HEK293T (cell line): ENCODE measurements around the gene STXBP3.

Experiments
- CTCF ChIA-PET: fragments of 350-600 bp; formaldehyde crosslinking; extraction: SDS; loops from one replicate; lab custom pipeline; 2021; ENCODE audit warnings: antibody characterized with exemption, inconsistent platforms; lab: Yijun Ruan, JAX
- POLR2A ChIA-PET: fragments of 350-600 bp; formaldehyde crosslinking; extraction: SDS; loops from one replicate; lab custom pipeline; 2020; ENCODE audit warnings: antibody characterized with exemption, inconsistent platforms; lab: Yijun Ruan, JAX
- DNase-seq: peaks from one replicate; pipeline ENCODE4 v3.0.0; 2012; ENCODE audit warnings: mixed read lengths; ENCODE audit errors: extremely low spot score
- ARNT ChIP-seq: fragments of 450-650 bp; IDR thresholded peaks from 2 replicates; pipeline ENCODE4 v1.6.1; 2017; ENCODE audit warnings: mild to moderate bottlenecking
- BHLHE40 ChIP-seq: fragments of 450-650 bp; IDR thresholded peaks from 2 replicates; pipeline ENCODE4 v1.6.1; 2016; ENCODE audit warnings: mild to moderate bottlenecking, moderate library complexity, borderline replicate concordance
- CTBP1 ChIP-seq: fragments of 450-650 bp; IDR thresholded peaks from 2 replicates; pipeline ENCODE4 v1.6.1; 2016; ENCODE audit warnings: borderline replicate concordance
- ELF4 ChIP-seq: fragments of 450-650 bp; IDR thresholded peaks from 2 replicates; pipeline ENCODE4 v1.6.1; 2017; ENCODE audit warnings: antibody characterized with exemption
- FOXA1 ChIP-seq: fragments of 450-650 bp; IDR thresholded peaks from 2 replicates; pipeline ENCODE4 v1.6.1; 2016; ENCODE audit warnings: mild to moderate bottlenecking
- FOXK2 ChIP-seq: fragments of 450-650 bp; IDR thresholded peaks from 2 replicates; pipeline ENCODE4 v1.6.1; 2016; ENCODE audit warnings: mild to moderate bottlenecking
- FOXM1 ChIP-seq: fragments of 450-650 bp; IDR thresholded peaks from 2 replicates; pipeline ENCODE4 v1.6.1; 2017; ENCODE audit warnings: mild to moderate bottlenecking, borderline replicate concordance
- HDGF ChIP-seq: fragments of 450-650 bp; IDR thresholded peaks from 2 replicates; pipeline ENCODE4 v1.6.1; 2017; ENCODE audit warnings: antibody characterized with exemption, borderline replicate concordance
- L3MBTL2 ChIP-seq: fragments of 450-650 bp; conservative IDR thresholded peaks from 2 replicates; pipeline ENCODE4 v1.6.1; 2016; ENCODE audit warnings: mild to moderate bottlenecking
- LEF1 ChIP-seq: fragments of 450-650 bp; IDR thresholded peaks from 2 replicates; pipeline ENCODE4 v1.6.1; 2017; ENCODE audit warnings: mild to moderate bottlenecking, borderline replicate concordance
- NFRKB ChIP-seq: fragments of 450-650 bp; IDR thresholded peaks from 2 replicates; pipeline ENCODE4 v1.6.1; 2016; ENCODE audit warnings: mild to moderate bottlenecking, moderate library complexity
- PKNOX1 ChIP-seq: fragments of 450-650 bp; IDR thresholded peaks from 2 replicates; pipeline ENCODE4 v1.6.1; 2016
- SP1 ChIP-seq: fragments of 450-650 bp; IDR thresholded peaks from 2 replicates; pipeline ENCODE4 v1.6.1; 2017
- SUZ12 ChIP-seq: fragments of 450-650 bp; IDR thresholded peaks from 2 replicates; pipeline ENCODE4 v1.6.1; 2016; ENCODE audit warnings: mild to moderate bottlenecking
- TARDBP ChIP-seq: fragments of 450-650 bp; IDR thresholded peaks from 2 replicates; pipeline ENCODE4 v1.6.1; 2016
- ZNF384 ChIP-seq: fragments of 450-650 bp; IDR thresholded peaks from 2 replicates; pipeline ENCODE4 v1.6.1; 2016

The STXBP3 gene

GRCh38 chr1:108716437-108717230, 29.8 kb upstream of the STXBP3 start:
- DNase-seq = no peak
- no peak for TF ChIP-seq NFRKB
- no peak for TF ChIP-seq PKNOX1
- no peak for TF ChIP-seq BHLHE40
- TF ChIP-seq TARDBP = no peak
- no peak for TF ChIP-seq ZNF384
- TF ChIP-seq HDGF = no peak
- no peak for TF ChIP-seq ELF4
- no peak for TF ChIP-seq ARNT
- no peak for TF ChIP-seq SP1
- no peak for TF ChIP-seq FOXK2
- no peak for TF ChIP-seq CTBP1
- TF ChIP-seq FOXA1 = no peak
- no peak for TF ChIP-seq L3MBTL2
- no peak for TF ChIP-seq FOXM1
- no peak for TF ChIP-seq SUZ12
- TF ChIP-seq LEF1 = no peak
- ChIA-PET POLR2A (interaction anchor here (2.1 kb wide), 1 partner anchor 25 kb away, joined by 9 read pairs; the partner anchor contains the start of gene PRPF38B), CTCF (no interaction called here)

GRCh38 chr1:108717774-108718316, 28.6 kb upstream of the STXBP3 start:
- ChIA-PET POLR2A (interaction anchor here (2.1 kb wide), 1 partner anchor 26 kb away, joined by 9 read pairs; the partner anchor contains the start of gene PRPF38B), CTCF (interaction anchor here (0.6 kb wide), 1 partner anchor 365 kb away, joined by 3 read pairs; no protein-coding TSS in a partner anchor)
- TF ChIP-seq ELF4 (no peak), FOXK2 (no peak), PKNOX1 (no peak), HDGF (no peak)
- no peak for DNase-seq

GRCh38 chr1:108718927-108719655, 27.4 kb upstream of the STXBP3 start:
- ChIA-PET POLR2A (interaction anchor here (2.5 kb wide), 1 partner anchor 27 kb away, joined by 9 read pairs; the partner anchor contains the start of gene PRPF38B), CTCF (no interaction called here)
- no peak for DNase-seq
- TF ChIP-seq ZNF384 = no peak
- TF ChIP-seq SUZ12 = no peak
- TF ChIP-seq FOXA1 = no peak
- no peak for TF ChIP-seq ELF4
- no peak for TF ChIP-seq L3MBTL2
- TF ChIP-seq FOXK2 = no peak
- no peak for TF ChIP-seq HDGF
- no peak for TF ChIP-seq ARNT
- TF ChIP-seq CTBP1 = no peak

- DNase-seq = no peak
- ChIA-PET POLR2A (interaction anchor here (2.5 kb wide), 1 partner anchor 28 kb away, joined by 9 read pairs; the partner anchor contains the start of gene PRPF38B), CTCF (interaction anchor here (0.6 kb wide), 1 partner anchor 12 kb away, joined by 7 read pairs; no protein-coding TSS in a partner anchor)
- TF ChIP-seq LEF1 (no peak), CTBP1 (no peak), BHLHE40 (no peak), ELF4 (no peak)
These were observed 26.6 kb upstream of the STXBP3 start for GRCh38 chr1:108719656-108720435.

GRCh38 chr1:108722292-108722691, 24.2 kb upstream of the STXBP3 start:
- CTCF ChIA-PET = no interaction called here
- TF ChIP-seq L3MBTL2 (no peak), BHLHE40 (no peak), LEF1 (no peak), SP1 (no peak), CTBP1 (no peak), TARDBP (no peak), NFRKB (no peak), PKNOX1 (no peak)
- DNase-seq = no peak
- POLR2A ChIA-PET = no interaction called here
